Breast epithelium (tissue), 3 donors: ENCODE measurements around the gene CD44.

Source experiments
- POLR2A ChIP-seq: fragments of 450-650 bp; IDR thresholded peaks from one replicate; pipeline ENCODE4 v1.6.1; 2016; ENCODE audit warnings: antibody characterized with exemption, mild to moderate bottlenecking, moderate library complexity
- POLR2AphosphoS5 ChIP-seq, 3 donors: sonication (generic); formaldehyde crosslinking; IDR thresholded peaks; one replicate each; pipeline ENCODE4 v1.6.1; 2017; ENCODE audit warnings: antibody characterized with exemption in 3 of 3
- TF ChIP-seq, protein P1 (sequence below), 3 donors: fragments of 450-650 bp; IDR thresholded peaks; one replicate each; pipeline ENCODE4 v1.5.1; 2016 to 2017; ENCODE audit warnings: antibody characterized with exemption in 3 of 3, mild to moderate bottlenecking in 3 of 3, moderate library complexity in 3 of 3

- TF ChIP-seq, protein P1, sequence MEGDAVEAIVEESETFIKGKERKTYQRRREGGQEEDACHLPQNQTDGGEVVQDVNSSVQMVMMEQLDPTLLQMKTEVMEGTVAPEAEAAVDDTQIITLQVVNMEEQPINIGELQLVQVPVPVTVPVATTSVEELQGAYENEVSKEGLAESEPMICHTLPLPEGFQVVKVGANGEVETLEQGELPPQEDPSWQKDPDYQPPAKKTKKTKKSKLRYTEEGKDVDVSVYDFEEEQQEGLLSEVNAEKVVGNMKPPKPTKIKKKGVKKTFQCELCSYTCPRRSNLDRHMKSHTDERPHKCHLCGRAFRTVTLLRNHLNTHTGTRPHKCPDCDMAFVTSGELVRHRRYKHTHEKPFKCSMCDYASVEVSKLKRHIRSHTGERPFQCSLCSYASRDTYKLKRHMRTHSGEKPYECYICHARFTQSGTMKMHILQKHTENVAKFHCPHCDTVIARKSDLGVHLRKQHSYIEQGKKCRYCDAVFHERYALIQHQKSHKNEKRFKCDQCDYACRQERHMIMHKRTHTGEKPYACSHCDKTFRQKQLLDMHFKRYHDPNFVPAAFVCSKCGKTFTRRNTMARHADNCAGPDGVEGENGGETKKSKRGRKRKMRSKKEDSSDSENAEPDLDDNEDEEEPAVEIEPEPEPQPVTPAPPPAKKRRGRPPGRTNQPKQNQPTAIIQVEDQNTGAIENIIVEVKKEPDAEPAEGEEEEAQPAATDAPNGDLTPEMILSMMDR (IDR thresholded peaks at IDR 0.05), result no peak
- no peak for TF ChIP-seq POLR2A
- TF ChIP-seq POLR2AphosphoS5 (IDR thresholded peaks at IDR 0.05), result no peak
These were observed 32.4 kb upstream of the CD44 start for GRCh38 chr11:35106595-35106994.
